Brain microvascular endothelial cell (primary cell): ENCODE results near the gene ZNF837.
A peak's percentile ranks its signal among the peaks of the same experiment; 100 is the strongest.

Source experiments
- DNase-seq: peaks from one replicate; pipeline ENCODE4 v3.0.0-alpha.2; 2020
- H3K27ac ChIP-seq: fragments of 250-450 bp; sonication (Bioruptor Pico); 2 replicates; pipeline ENCODE4 v1.5.1; 2020; ENCODE audit warnings: mild to moderate bottlenecking, moderate library complexity
- H3K27me3 ChIP-seq: fragments of 250-450 bp; sonication (Bioruptor Pico); replicated peaks from 2 replicates; pipeline ENCODE4 v1.5.1; 2020; ENCODE audit warnings: mild to moderate bottlenecking
- H3K36me3 ChIP-seq: fragments of 250-450 bp; sonication (Bioruptor Pico); replicated peaks from 2 replicates; pipeline ENCODE4 v1.5.1; 2020; ENCODE audit warnings: mild to moderate bottlenecking
- H3K4me3 ChIP-seq: 2 replicates; pipeline ENCODE4 v1.5.1; 2011; ENCODE audit warnings: low read depth, mild to moderate bottlenecking, control low read depth, low read length, moderate library complexity
- in situ Hi-C: cut with HindIII; loops from 2 replicates; pipeline ENCODE4 v1.10.0; 2017; ENCODE audit warnings: low sequenced_read_pairs, low pct_ligation_motif_present
- TF ChIP-seq, protein P1 (sequence below): IDR thresholded peaks from 2 replicates; pipeline ENCODE4 v1.5.1; 2011; ENCODE audit warnings: low read depth, mild to moderate bottlenecking, moderate library complexity, low read length, control low read depth, inconsistent platforms; ENCODE audit errors: missing control alignments

The ZNF837 gene

DNA sequence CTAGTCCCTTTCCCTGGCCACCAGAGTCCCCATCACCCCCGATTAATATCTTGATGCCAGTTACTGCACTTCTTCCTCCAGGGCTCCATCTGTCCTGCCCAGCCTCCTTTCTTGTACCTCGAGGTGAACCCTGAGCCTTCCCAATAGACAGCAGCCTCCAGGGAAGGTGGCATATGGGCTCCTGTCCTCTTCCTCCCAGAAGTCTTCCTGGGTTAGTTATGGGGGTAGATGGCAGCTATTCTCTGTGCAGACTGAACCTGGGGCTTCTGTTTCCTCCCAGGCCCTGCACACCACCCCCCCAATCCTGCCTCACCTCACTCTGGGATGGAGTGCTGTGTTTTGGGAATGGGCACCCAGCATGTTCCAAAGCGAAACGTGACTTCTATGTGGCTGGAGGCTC is 17.3 kb upstream of the ZNF837 start:
- no peak overlapping the region for H3K4me3 ChIP-seq
- peaks cover 23% of the 10 kb centered on the region for H3K36me3 ChIP-seq
- no peaks in the 10 kb centered on the region for H3K27me3 ChIP-seq
- DNase-seq = no peak
- no peak overlapping the region for H3K27ac ChIP-seq
- in situ Hi-C loops = no loop called here
- TF ChIP-seq, protein P1, sequence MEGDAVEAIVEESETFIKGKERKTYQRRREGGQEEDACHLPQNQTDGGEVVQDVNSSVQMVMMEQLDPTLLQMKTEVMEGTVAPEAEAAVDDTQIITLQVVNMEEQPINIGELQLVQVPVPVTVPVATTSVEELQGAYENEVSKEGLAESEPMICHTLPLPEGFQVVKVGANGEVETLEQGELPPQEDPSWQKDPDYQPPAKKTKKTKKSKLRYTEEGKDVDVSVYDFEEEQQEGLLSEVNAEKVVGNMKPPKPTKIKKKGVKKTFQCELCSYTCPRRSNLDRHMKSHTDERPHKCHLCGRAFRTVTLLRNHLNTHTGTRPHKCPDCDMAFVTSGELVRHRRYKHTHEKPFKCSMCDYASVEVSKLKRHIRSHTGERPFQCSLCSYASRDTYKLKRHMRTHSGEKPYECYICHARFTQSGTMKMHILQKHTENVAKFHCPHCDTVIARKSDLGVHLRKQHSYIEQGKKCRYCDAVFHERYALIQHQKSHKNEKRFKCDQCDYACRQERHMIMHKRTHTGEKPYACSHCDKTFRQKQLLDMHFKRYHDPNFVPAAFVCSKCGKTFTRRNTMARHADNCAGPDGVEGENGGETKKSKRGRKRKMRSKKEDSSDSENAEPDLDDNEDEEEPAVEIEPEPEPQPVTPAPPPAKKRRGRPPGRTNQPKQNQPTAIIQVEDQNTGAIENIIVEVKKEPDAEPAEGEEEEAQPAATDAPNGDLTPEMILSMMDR = no peak

- TF ChIP-seq, protein P1 = no peak
Measured at GRCh38 chr19:58397533-58398037, 16.8 kb upstream of the ZNF837 start.

DNA sequence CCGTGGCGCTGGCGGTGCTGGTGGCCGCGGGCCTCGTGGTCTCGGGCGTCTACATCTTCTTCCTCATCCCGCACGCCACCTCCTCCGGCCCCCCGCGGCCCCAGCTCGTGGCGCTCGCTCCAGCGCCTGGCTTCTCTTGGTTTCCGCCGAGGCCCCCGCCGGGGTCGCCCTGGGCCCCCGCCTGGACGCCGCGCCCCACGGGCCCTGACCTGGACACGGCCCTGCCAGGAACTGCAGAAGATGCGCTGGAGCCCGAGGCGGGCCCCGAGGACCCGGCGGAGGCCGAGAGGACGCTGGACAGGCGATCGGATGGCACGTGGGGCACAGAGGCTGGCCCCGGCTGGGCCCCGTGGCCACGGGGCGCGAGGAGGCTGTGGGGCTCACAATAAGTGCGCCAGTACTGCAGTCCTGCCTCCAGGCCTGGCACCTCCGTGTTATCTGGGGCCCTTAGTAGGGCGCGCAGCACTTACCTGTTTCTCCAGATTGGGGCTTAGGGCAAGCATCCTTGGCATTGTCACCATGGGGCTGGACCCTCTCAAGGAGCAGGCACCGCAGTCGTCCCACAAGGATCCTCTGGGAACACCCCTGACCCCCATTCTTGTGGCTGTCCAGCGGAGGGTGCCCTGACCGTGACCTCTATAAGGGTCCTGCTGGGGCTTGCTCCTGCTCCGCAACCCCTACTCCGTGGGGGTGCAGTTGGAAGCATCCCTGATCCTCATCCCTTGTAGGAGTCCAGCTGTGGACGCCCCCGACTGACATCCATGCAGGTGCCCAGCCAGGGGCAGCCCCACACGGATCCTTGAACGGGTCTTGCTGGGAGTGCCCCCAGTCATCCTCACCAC is 16.1 kb upstream of the ZNF837 start:
- no peak for DNase-seq
- H3K27me3 ChIP-seq = no peaks in the 10 kb centered on the region
- no peak overlapping the region for H3K27ac ChIP-seq
- TF ChIP-seq, protein P1 = no peak
- H3K36me3 ChIP-seq = peaks cover 33% of the 10 kb centered on the region
- in situ Hi-C loops = no loop called here
- no peak overlapping the region for H3K4me3 ChIP-seq

More at GRCh38 chr19:58397533-58398037, 16.8 kb upstream of the ZNF837 start:
- no peak overlapping the region for H3K27ac ChIP-seq
- peaks cover 28% of the 10 kb centered on the region for H3K36me3 ChIP-seq
- no peak overlapping the region for H3K4me3 ChIP-seq
- no peak for DNase-seq
- in situ Hi-C loops = no loop called here
- H3K27me3 ChIP-seq = no peaks in the 10 kb centered on the region

DNA sequence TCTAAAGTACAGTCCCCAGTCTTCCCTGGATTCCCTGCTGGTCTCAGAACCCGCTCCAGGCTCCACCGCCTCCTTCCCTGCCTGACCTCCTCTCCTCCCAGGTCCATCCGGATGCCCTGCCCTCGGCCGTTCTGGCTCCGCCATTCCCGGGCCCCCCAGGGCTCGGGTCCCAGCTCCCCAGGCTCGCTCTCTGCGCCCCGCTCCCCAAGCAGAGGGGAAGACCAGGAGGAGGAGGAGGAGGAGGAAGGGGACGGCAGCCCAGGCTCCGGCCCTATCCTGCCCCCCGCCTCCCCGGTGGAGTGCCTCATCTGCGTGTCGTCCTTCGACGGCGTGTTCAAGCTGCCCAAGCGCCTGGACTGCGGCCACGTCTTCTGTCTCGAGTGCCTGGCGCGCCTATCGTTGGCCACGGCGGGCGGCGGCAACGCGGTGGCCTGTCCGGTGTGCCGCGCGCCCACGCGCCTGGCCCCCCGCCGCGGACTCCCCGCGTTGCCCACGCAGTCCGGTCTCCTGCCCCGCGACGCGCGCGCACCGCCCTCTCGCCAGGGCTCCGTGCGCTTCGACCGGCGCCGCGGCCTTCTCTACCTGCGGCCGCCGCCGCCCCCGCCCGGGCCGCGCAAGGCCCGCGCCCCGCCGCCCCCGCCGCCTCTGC is 15.3 kb upstream of the ZNF837 start:
- no peak for DNase-seq
- H3K27ac ChIP-seq = no peak overlapping the region
- peak overlapping the region; percentile 22 for H3K4me3 ChIP-seq
- no peaks in the 10 kb centered on the region for H3K27me3 ChIP-seq
- in situ Hi-C loops = no loop called here
- H3K36me3 ChIP-seq = peaks cover 39% of the 10 kb centered on the region
- TF ChIP-seq, protein P1 = no peak

GRCh38 chr19:58395220-58395978 is 14.6 kb upstream of the ZNF837 start, which contains the start of gene RNF225:
RNF225 (plus strand) TSS chr19:58395656; CDS start chr19:58396090, 434 bp downstream.
- in situ Hi-C loops = no loop called here
- Histone ChIP-seq H3K27me3 (no peaks in the 10 kb centered on the region), H3K4me3 (peak within 1 kb of the TSS; percentile 22), H3K27ac (no peak within 1 kb of the TSS), H3K36me3 (peaks cover 45% of the 10 kb centered on the region)
- TF ChIP-seq, protein P1 = no peak
- no peak for DNase-seq
